GM18519 (cell line): ENCODE data around the gene CCDC40.
"Not testable (repeated sequence)": the region's sequence is repeated elsewhere in the genome, so short reads cannot be mapped to it uniquely, and the experiment has no call there.

Experiments
- ATAC-seq: cut with Tn5 transposase; IDR thresholded peaks from one replicate; pipeline ENCODE4 v1.9.1; 2021; ENCODE audit warnings: mild to moderate bottlenecking, moderate library complexity; ENCODE audit not compliant: unreplicated experiment, low FRiP score

Gene CCDC40

GRCh38 chr17:80035937-80036714 is at the start of gene CCDC40:
Gene CCDC40, plus strand, starts transcription at chr17:80036642. Its CDS starts 21 bp downstream, at chr17:80036663.
- ATAC-seq, result no peak

GRCh38 chr17:79987187-79987934 is 49.1 kb upstream of the CCDC40 start:
- ATAC-seq, result no peak

- ATAC-seq, result no peak
Measured at GRCh38 chr17:79987935-79988184, 48.6 kb upstream of the CCDC40 start.

GRCh38 chr17:79988185-79988971 is 48.1 kb upstream of the CCDC40 start:
- no peak for ATAC-seq

GRCh38 chr17:79989106-79989835 is 47.2 kb upstream of the CCDC40 start:
- ATAC-seq, result no peak

GRCh38 chr17:79990051-79990592 is 46.3 kb upstream of the CCDC40 start:
- no peak for ATAC-seq

GRCh38 chr17:79990704-79991103 is 45.7 kb upstream of the CCDC40 start:
- no peak for ATAC-seq

GRCh38 chr17:79991140-79991923 is 45.1 kb upstream of the CCDC40 start:
- no peak for ATAC-seq

- no peak for ATAC-seq
Measured at GRCh38 chr17:79991924-79992648, 44.4 kb upstream of the CCDC40 start.

GRCh38 chr17:79992649-79993389 is 43.6 kb upstream of the CCDC40 start:
- ATAC-seq, result no peak

GRCh38 chr17:79993390-79994227 is 42.8 kb upstream of the CCDC40 start:
- ATAC-seq, result no peak

- not testable (repeated sequence) for ATAC-seq
Measured at GRCh38 chr17:79994228-79994569, 42.2 kb upstream of the CCDC40 start.

GRCh38 chr17:79994602-79995001 is 41.8 kb upstream of the CCDC40 start:
- ATAC-seq, result no peak

GRCh38 chr17:79995696-79996095 is 40.7 kb upstream of the CCDC40 start:
- ATAC-seq, result no peak

- no peak for ATAC-seq
Measured at GRCh38 chr17:79996291-79996690, 40.2 kb upstream of the CCDC40 start.

GRCh38 chr17:79997011-79997660 is 39.3 kb upstream of the CCDC40 start:
- no peak for ATAC-seq

GRCh38 chr17:80000136-80000535 is 36.3 kb upstream of the CCDC40 start:
- no peak for ATAC-seq
